GM21717 (cell line): Measurements from ENCODE around the gene DSCAM.

ENCODE experiments used
- ATAC-seq: cut with Tn5 transposase; IDR thresholded peaks from one replicate; pipeline ENCODE4 v1.9.1; 2021; ENCODE audit warnings: mild to moderate bottlenecking, moderate library complexity; ENCODE audit not compliant: unreplicated experiment

Gene DSCAM

DNA sequence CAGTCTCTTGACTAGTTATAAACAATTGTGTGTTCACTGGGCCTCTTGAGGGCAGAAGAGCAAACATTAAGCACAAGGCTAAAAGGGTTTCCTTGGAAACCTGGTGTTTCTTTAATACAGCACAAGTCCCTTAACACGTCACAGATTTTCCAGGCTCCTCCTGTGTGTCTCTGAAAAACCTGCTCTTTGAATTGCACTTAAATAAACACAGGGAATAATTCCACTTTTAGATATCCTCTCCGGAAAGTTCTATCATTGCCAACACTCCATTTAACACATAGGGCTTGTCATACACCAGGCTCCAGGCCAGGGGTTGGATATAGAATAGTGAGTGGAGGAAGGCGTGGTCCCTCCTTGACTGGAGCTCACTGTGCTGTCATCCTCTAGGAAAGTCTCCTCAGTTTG is 442.6 kb downstream of the DSCAM start:
- no peak for ATAC-seq

GRCh38 chr21:40402884-40403582 is 443.9 kb downstream of the DSCAM start:
- no peak for ATAC-seq

GRCh38 chr21:40395732-40396131 is 451.2 kb downstream of the DSCAM start:
- ATAC-seq, result no peak

- ATAC-seq, result no peak
Measured at GRCh38 chr21:40393066-40393465, 453.9 kb downstream of the DSCAM start.

GRCh38 chr21:40388046-40388445 is 458.9 kb downstream of the DSCAM start:
- no peak for ATAC-seq

DNA sequence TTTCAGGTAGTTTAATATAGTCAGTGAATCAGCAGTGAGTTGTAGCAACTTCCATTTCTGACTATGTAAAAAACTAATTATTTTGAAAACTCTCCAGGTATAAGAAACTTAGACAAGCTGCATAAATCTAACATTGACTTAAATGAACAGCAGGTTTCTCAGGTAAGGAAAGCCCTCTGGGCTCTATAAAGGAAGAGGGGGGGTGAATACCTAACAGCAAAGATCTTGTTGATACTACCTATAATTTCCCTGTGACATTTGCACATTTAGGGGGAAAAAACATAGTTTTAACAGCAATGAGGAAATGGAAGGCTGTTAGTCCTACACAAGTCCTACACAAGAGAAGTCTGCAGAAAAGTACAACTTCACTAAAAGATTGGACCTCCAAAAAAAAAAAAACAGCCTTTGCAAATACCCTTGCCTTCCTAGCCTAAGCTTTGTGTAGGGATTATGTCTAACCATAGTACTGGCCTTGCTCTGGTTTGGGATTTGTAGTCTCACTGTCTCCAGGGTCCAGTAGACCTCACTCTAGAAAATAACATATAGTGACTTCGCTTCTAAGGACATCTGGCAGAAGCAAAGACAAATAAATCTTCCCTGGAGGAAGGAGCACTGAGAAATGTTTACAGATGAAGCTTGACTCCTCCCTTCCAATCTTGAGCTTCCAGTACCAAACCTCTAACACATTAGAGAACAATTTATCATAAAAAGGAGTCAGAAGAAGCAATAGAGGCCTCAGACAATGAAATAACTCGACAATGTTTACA is 459.8 kb downstream of the DSCAM start:
- ATAC-seq, result no peak

DNA sequence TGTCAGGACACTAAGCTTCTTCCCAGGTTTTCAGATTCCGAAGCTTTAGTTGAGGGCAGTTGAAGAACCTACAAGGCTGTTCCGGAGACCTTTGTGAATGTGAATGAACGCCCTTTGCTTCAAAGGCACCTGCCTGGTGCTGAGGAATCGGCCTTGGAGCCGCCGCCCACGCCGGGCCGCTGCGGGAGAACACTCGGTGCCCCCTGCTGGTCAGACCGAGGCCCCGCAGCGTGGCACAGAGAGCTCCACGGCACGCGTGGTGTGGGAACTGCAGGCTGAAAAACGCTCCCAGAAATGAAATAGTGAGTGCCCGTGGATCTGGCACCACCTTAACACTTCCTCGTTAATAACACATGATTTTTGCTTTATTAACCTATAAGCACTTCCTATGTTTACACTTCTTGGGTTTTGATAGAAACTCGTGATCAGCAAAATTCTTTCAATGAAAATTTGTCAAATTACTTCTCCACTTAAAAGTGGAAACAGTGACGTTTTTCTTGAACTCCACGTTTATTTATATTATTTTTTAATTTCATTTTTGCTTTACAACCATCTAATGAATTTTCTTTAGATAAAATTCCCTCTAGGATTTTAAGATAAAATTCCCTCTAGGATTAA is 460.6 kb downstream of the DSCAM start:
- ATAC-seq, result no peak

- ATAC-seq, result no peak
Measured at GRCh38 chr21:40385883-40386282, 461.1 kb downstream of the DSCAM start.

DNA sequence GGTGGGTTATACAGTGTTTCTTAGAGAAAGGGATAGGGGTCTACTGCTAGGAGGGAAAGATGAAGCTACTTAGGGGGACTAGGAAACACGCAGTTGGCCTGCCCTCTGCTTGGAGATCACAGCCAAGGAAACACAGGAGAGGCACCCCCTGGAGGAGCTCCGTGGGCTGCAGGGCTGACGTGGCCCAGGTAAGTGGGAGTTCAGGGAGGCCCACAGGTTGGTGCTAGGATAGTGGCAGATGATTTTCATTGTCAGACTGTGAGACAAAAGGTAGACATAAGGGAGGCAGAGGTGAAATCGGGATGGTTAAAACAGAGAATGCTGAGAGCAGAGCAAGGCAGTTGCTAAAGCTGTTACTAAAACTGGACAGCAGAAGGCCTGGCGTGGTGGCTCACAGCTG is 463.0 kb downstream of the DSCAM start:
- ATAC-seq, result no peak

- no peak for ATAC-seq
Measured at GRCh38 chr21:40381111-40381510, 465.8 kb downstream of the DSCAM start.

DNA sequence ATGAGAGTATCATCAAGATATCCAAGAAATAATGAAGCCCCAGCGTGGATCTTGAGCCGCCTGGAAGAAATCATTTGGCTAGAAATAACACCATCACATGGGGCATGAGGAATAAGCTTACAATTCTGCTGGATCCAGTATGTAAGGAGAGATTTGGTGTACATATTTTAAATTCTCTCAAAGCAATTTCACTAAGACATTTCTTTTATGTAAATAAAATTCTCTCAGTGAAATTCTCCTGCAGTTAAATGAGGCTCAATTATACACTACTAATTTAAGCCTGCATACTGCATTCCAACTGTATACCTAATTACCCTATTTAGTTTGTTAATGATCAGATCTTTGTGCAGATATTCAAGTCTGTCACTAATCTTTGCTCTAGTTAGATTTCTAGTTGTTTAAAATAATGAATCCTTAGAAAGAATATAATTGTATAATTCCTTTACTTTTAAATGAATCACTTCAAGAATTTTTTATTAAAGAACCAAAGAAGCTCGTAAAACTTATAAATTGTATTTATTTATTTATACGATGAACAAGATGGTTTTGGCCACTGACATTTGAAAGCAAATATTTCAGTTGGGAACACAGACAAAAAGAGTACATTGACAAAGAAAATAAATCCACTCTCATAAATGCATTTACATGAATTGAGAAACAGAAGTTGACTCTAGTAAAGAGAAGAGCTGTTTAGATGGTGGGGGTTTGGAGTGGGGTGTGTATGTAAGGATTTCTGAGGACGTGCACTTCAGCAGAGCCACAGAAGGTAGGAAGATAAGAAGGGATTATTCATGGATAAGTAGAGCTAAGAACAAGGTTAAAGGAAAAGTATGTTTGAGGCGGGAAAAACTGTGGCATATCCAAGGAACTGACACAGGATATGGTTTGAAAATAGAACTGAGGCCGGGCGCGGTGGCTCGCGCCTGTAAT is 466.8 kb downstream of the DSCAM start:
- ATAC-seq, result no peak

- ATAC-seq, result no peak
Measured at GRCh38 chr21:40377135-40377534, 469.8 kb downstream of the DSCAM start.

- ATAC-seq, result no peak
Measured at GRCh38 chr21:40373761-40374160, 473.2 kb downstream of the DSCAM start.

- ATAC-seq, result no peak
Measured at GRCh38 chr21:40372506-40372905, 474.5 kb downstream of the DSCAM start.

DNA sequence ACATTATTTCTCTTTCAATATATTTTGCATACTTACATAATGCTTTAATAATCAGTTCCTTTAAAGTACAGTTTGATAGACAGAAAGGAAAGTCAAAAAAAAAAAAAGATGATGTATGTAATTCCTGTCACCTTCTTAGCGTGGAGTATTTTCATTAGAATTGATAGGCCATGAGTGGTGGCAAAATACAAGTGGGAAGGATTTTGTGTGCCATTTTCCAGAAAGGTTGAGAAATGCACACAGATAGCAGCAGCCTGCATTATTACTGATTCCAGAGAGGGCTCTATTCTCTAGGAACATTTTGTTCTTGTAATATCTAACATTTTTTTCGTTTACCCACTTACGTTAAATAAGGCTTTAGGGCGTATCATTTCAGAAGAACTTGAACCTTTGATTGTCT is 475.6 kb downstream of the DSCAM start:
- ATAC-seq, result no peak

DNA sequence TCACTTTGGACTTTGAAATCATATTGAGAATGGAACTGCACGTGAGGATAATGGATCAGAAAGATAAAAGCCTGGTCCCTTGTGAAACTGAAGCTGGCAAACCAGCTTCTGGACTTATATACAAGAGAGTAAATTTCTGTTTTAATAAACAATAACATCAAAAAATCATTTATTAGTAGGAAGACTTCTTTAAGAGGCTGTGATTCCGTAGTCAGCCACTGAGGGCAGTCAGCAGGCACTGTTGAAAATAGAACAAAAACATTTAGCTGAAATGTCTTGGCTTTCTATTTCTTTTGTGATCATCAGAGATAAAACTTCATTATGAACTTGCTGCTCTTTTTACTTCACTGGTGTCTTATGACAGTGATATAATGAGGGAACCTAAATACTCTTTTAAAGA is 490.3 kb downstream of the DSCAM start:
- no peak for ATAC-seq

GRCh38 chr21:40355076-40355475 is 491.9 kb downstream of the DSCAM start:
- no peak for ATAC-seq

- ATAC-seq, result no peak
Measured at GRCh38 chr21:40351006-40351405, 496.0 kb downstream of the DSCAM start.

DNA sequence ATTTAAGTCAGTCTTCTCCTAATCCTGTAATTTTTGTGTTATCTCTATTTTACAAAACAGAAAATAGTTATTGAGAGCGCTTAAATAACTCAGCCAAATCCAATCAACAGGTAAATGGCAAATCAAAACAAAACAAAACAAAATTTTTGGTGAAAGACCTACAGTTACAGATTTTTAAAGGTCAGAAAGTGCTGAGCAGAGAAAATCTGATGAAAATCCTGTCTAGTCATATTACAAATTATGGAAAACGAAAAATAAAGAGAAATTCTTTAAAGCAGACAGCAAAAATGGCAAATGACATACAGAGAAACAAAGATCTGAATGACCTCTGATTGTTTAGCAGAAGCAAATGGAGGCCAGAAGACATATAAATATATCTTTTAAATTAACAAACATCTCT is 497.4 kb downstream of the DSCAM start:
- ATAC-seq, result no peak

GRCh38 chr21:40345711-40346321 is 501.1 kb downstream of the DSCAM start:
- no peak for ATAC-seq

DNA sequence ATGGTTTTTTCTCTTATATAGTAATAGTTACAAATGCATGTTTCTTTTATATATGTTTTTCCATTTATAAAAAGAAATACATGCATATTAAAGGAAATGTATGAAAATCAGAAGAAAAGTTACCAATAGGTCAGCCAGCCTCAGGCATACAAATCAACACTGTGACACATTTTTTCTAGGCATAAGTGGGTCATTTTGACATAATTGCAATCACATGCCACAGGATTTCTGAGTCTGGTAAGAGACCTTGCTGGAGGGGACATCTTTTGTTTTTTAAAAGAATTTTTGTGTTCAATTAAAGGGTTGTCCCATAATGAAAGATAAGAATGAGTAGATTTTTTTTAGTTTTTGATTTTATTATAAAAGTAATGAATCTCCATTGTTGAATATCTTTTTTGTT is 506.6 kb downstream of the DSCAM start:
- ATAC-seq, result no peak
